Measurements from ENCODE around the gene KIAA1671.
A peak's percentile ranks its signal among the peaks of the same experiment; 100 is the strongest.
"Not testable (repeated sequence)": the region's sequence is repeated elsewhere in the genome, so short reads cannot be mapped to it uniquely, and the experiment has no call there.

The KIAA1671 gene

GRCh38 chr22:24951942-24952836, at the start of gene KIAA1671:
Gene KIAA1671, plus strand, starts transcription at chr22:24952716. Its CDS starts 75,284 bp downstream, at chr22:25028000.
- peaks cover 15% of the 10 kb centered on the region; the same call in 1 of the 2 replicates for H3K4me1 ChIP-seq (ENCODE audit: insufficient read depth, low read length)
- H3K36me3 ChIP-seq (ENCODE audit: insufficient read depth, low read depth, low read length): no peaks in the 10 kb centered on the region
- H3K27me3 ChIP-seq (ENCODE audit: insufficient read depth, low read length): peaks cover 11% of the 10 kb centered on the region; the same call in 1 of the 2 replicates
- peak within 1 kb of the TSS; percentile 95 for H3K4me3 ChIP-seq (ENCODE audit: low read length)
- peak within 1 kb of the TSS; percentile 5 for H3K27ac ChIP-seq (ENCODE audit: low read length)
- H3K9me3 ChIP-seq (ENCODE audit: insufficient read depth, low read depth, low read length): no peaks in the 10 kb centered on the region
- H3K9ac ChIP-seq (ENCODE audit: low read depth, low read length): peak within 1 kb of the TSS; percentile 89

DNA sequence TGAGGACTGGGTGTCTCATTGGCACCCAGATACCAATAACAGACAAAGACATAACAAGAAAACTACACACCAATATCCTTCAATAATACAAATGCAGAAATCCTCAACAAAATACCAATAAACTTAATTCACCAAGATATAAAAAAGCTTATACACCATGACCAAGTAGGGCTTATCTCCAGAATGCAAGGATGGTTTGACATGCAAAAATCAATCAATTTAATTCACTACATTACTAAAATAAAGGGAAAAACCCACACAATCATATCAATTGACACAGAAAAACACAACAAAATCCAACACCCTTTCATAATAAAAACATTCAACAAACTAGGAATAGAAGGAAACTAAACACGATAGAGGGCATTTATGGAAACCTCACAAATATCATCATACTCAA, 46.6 kb upstream of the KIAA1671 start:
- H3K4me3 ChIP-seq (ENCODE audit: low read length): no peak overlapping the region
- H3K27ac ChIP-seq (ENCODE audit: low read length): no peak overlapping the region
- H3K36me3 ChIP-seq (ENCODE audit: insufficient read depth, low read depth, low read length): peaks cover 12% of the 10 kb centered on the region; the same call in 1 of the 2 replicates
- peaks cover 6% of the 10 kb centered on the region; the same call in 1 of the 2 replicates for H3K9me3 ChIP-seq (ENCODE audit: insufficient read depth, low read depth, low read length)
- no peaks in the 10 kb centered on the region for H3K4me1 ChIP-seq (ENCODE audit: insufficient read depth, low read length)
- no peaks in the 10 kb centered on the region for H3K27me3 ChIP-seq (ENCODE audit: insufficient read depth, low read length)
- no peak overlapping the region for H3K9ac ChIP-seq (ENCODE audit: low read depth, low read length)

- not testable (repeated sequence) for H3K27ac ChIP-seq (ENCODE audit: low read length)
These were observed 45.4 kb upstream of the KIAA1671 start for GRCh38 chr22:24907101-24907500.

DNA sequence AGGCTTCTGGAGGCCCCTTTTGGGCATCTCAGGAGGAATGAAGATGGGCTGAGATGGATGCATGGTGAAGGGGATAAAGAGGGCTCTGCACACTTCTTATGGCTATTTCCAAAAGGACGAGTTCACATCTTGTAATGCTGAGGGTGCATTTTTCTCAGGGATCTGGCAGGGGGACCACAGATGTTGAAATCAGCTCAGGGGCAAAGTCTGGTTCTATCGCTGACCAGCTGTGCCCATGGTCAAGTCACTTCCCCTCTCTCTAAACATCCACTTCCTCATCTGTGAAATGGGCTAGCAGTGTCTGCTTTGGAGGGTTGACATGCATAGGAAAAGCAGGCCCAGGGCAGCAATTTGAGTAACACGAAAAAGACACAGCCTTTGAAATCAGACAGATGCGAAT, 32.5 kb upstream of the KIAA1671 start:
- H3K27me3 ChIP-seq (ENCODE audit: insufficient read depth, low read length): no peaks in the 10 kb centered on the region
- H3K36me3 ChIP-seq (ENCODE audit: insufficient read depth, low read depth, low read length): no peaks in the 10 kb centered on the region
- no peak overlapping the region for H3K4me3 ChIP-seq (ENCODE audit: low read length)
- no peak overlapping the region for H3K27ac ChIP-seq (ENCODE audit: low read length)
- H3K9me3 ChIP-seq (ENCODE audit: insufficient read depth, low read depth, low read length): no peaks in the 10 kb centered on the region
- H3K4me1 ChIP-seq (ENCODE audit: insufficient read depth, low read length): no peaks in the 10 kb centered on the region
- H3K9ac ChIP-seq (ENCODE audit: low read depth, low read length): no peak overlapping the region

More at GRCh38 chr22:24907101-24907500, 45.4 kb upstream of the KIAA1671 start:
- H3K9me3 ChIP-seq (ENCODE audit: insufficient read depth, low read depth, low read length); H3K27me3 ChIP-seq (ENCODE audit: insufficient read depth, low read length); H3K9ac ChIP-seq (ENCODE audit: low read depth, low read length); H3K4me3 ChIP-seq (ENCODE audit: low read length); H3K4me1 ChIP-seq (ENCODE audit: insufficient read depth, low read length): not testable (repeated sequence)
- H3K36me3 ChIP-seq (ENCODE audit: insufficient read depth, low read depth, low read length): peaks cover 12% of the 10 kb centered on the region; the same call in 1 of the 2 replicates

DNA sequence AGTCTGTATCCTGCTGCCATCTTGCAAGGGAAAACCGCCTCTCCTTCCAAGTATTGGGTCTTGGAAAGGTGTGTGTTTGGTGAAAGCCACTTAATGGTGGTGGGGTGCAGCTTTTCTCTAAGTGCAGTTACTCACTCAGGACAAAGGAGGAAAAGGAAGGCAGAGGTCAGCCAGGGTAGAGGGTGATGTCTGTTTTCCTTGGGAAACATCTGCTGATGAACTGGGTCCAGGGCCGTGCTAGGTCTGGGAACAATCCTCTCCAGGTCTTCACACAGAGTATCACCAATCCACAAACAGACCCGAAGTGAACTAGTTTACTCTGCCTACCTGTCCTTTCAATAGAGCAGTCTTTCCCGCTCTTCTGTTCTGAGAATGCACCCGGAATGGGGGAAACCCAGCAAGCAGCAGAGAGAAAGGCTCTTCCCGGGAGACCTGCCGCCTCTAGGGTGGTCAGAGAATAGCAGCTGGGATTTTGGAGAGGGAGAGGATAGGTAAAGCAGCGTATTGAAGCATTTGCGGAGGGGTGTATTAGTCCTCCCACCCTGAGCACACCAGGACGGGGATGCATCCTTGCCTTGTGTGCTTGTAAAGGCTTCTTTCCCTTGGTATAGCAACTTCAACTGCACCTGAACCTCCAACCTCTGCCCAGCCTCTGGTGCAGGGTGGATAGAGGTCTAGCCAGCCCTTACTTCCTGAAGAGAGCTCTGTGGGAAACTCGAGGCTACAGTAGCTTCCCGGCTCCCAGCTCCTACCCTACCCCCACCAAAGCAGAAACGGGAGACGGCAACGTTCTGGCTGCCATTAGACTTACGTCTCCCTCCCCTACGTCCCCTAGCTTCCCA, 26.7 kb upstream of the KIAA1671 start:
- Histone ChIP-seq H3K4me1 (ENCODE audit: insufficient read depth, low read length) (no peaks in the 10 kb centered on the region), H3K9me3 (ENCODE audit: insufficient read depth, low read depth, low read length) (no peaks in the 10 kb centered on the region), H3K27ac (ENCODE audit: low read length) (no peak overlapping the region), H3K4me3 (ENCODE audit: low read length) (peak overlapping the region; percentile 9; the same call in 1 of the 2 replicates), H3K9ac (ENCODE audit: low read depth, low read length) (no peak overlapping the region), H3K27me3 (ENCODE audit: insufficient read depth, low read length) (no peaks in the 10 kb centered on the region), H3K36me3 (ENCODE audit: insufficient read depth, low read depth, low read length) (no peaks in the 10 kb centered on the region)

- H3K9ac ChIP-seq (ENCODE audit: low read depth, low read length): no peak overlapping the region
- no peak overlapping the region for H3K27ac ChIP-seq (ENCODE audit: low read length)
- no peaks in the 10 kb centered on the region for H3K9me3 ChIP-seq (ENCODE audit: insufficient read depth, low read depth, low read length)
- no peak overlapping the region; the same call in 1 of the 2 replicates for H3K4me3 ChIP-seq (ENCODE audit: low read length)
- no peaks in the 10 kb centered on the region for H3K36me3 ChIP-seq (ENCODE audit: insufficient read depth, low read depth, low read length)
- no peaks in the 10 kb centered on the region for H3K4me1 ChIP-seq (ENCODE audit: insufficient read depth, low read length)
- no peaks in the 10 kb centered on the region for H3K27me3 ChIP-seq (ENCODE audit: insufficient read depth, low read length)
These were observed 26.1 kb upstream of the KIAA1671 start for GRCh38 chr22:24926428-24926725.

GRCh38 chr22:24926849-24927579, 25.5 kb upstream of the KIAA1671 start:
- no peaks in the 10 kb centered on the region for H3K4me1 ChIP-seq (ENCODE audit: insufficient read depth, low read length)
- H3K27ac ChIP-seq (ENCODE audit: low read length): no peak overlapping the region
- no peak overlapping the region for H3K4me3 ChIP-seq (ENCODE audit: low read length)
- no peaks in the 10 kb centered on the region for H3K9me3 ChIP-seq (ENCODE audit: insufficient read depth, low read depth, low read length)
- no peak overlapping the region for H3K9ac ChIP-seq (ENCODE audit: low read depth, low read length)
- no peaks in the 10 kb centered on the region for H3K27me3 ChIP-seq (ENCODE audit: insufficient read depth, low read length)
- no peaks in the 10 kb centered on the region for H3K36me3 ChIP-seq (ENCODE audit: insufficient read depth, low read depth, low read length)

- Histone ChIP-seq H3K9ac (ENCODE audit: low read depth, low read length) (no peak overlapping the region), H3K27me3 (ENCODE audit: insufficient read depth, low read length) (no peaks in the 10 kb centered on the region), H3K4me1 (ENCODE audit: insufficient read depth, low read length) (no peaks in the 10 kb centered on the region), H3K36me3 (ENCODE audit: insufficient read depth, low read depth, low read length) (no peaks in the 10 kb centered on the region), H3K27ac (ENCODE audit: low read length) (no peak overlapping the region), H3K9me3 (ENCODE audit: insufficient read depth, low read depth, low read length) (no peaks in the 10 kb centered on the region), H3K4me3 (ENCODE audit: low read length) (no peak overlapping the region)
These were observed 24.2 kb upstream of the KIAA1671 start for GRCh38 chr22:24928322-24928721.

- Histone ChIP-seq H3K4me1 (ENCODE audit: insufficient read depth, low read length) (peaks cover 2% of the 10 kb centered on the region; the same call in 1 of the 2 replicates), H3K36me3 (ENCODE audit: insufficient read depth, low read depth, low read length) (no peaks in the 10 kb centered on the region), H3K9me3 (ENCODE audit: insufficient read depth, low read depth, low read length) (no peaks in the 10 kb centered on the region), H3K9ac (ENCODE audit: low read depth, low read length) (no peak overlapping the region), H3K4me3 (ENCODE audit: low read length) (no peak overlapping the region), H3K27me3 (ENCODE audit: insufficient read depth, low read length) (no peaks in the 10 kb centered on the region), H3K27ac (ENCODE audit: low read length) (no peak overlapping the region)
These were observed 21.8 kb upstream of the KIAA1671 start for GRCh38 chr22:24930678-24931077.

GRCh38 chr22:24935771-24936483, 16.6 kb upstream of the KIAA1671 start:
- Histone ChIP-seq H3K27me3 (ENCODE audit: insufficient read depth, low read length) (no peaks in the 10 kb centered on the region), H3K4me3 (ENCODE audit: low read length) (no peak overlapping the region), H3K9me3 (ENCODE audit: insufficient read depth, low read depth, low read length) (no peaks in the 10 kb centered on the region), H3K9ac (ENCODE audit: low read depth, low read length) (no peak overlapping the region), H3K4me1 (ENCODE audit: insufficient read depth, low read length) (peaks cover 2% of the 10 kb centered on the region; the same call in 1 of the 2 replicates), H3K36me3 (ENCODE audit: insufficient read depth, low read depth, low read length) (no peaks in the 10 kb centered on the region), H3K27ac (ENCODE audit: low read length) (no peak overlapping the region)

DNA sequence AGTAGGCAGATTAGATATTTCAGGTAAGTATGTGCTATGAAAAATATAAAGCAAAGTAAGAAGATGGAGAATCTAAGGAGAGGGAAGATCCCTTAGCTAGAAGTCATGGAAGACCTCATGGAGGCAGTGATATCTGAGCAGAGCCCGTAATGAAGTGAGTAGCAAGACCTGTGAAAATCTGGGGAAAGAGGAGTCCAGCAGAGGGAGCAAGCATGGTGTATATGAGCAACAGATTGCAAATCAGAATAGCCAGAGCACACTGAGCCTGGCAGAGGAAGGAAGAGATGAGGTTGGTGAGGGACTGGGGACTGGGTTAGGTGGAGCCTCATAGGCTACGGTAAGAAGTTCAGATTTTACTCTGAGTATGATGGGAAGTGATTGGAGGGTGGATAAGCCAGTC, 15.4 kb upstream of the KIAA1671 start:
- H3K27ac ChIP-seq (ENCODE audit: low read length): no peak overlapping the region
- H3K9me3 ChIP-seq (ENCODE audit: insufficient read depth, low read depth, low read length): no peaks in the 10 kb centered on the region
- H3K36me3 ChIP-seq (ENCODE audit: insufficient read depth, low read depth, low read length): no peaks in the 10 kb centered on the region
- peaks cover 2% of the 10 kb centered on the region; the same call in 1 of the 2 replicates for H3K4me1 ChIP-seq (ENCODE audit: insufficient read depth, low read length)
- H3K4me3 ChIP-seq (ENCODE audit: low read length): no peak overlapping the region
- no peaks in the 10 kb centered on the region for H3K27me3 ChIP-seq (ENCODE audit: insufficient read depth, low read length)
- no peak overlapping the region for H3K9ac ChIP-seq (ENCODE audit: low read depth, low read length)
